Activated CD4-positive, alpha-beta T cell treated with anti-CD3 and anti-CD28 coated beads for 36 hours (primary cell): ENCODE results near the gene HDAC1. TPM values are rescaled to one million over a fixed set of nuclear protein-coding genes. Genes with fewer than 3 reads are reported as not detected.
A peak's percentile ranks its signal among the peaks of the same experiment; 100 is the strongest.

Source experiments
- ATAC-seq: fragments of 200-7000 bp; cut with Tn5 transposase; one replicate; pipeline ENCODE4 v1.10.0; 2021; ENCODE audit warnings: mild to moderate bottlenecking, moderate library complexity
- CTCF ChIA-PET: fragments of 350-600 bp; sonication (Branson Sonifier 250); formaldehyde crosslinking; loops from one replicate; lab custom pipeline; 2021; ENCODE audit warnings: antibody characterized with exemption; lab: Charles Lee
- POLR2A ChIA-PET: fragments of 350-600 bp; sonication (Branson Sonifier 250); formaldehyde crosslinking; loops from one replicate; lab custom pipeline; 2021; ENCODE audit warnings: antibody characterized with exemption, inconsistent platforms; lab: Charles Lee
- DNase-seq: peaks from one replicate; pipeline ENCODE4 v3.0.0-alpha.2; 2020
- H3K27ac Mint-ChIP-seq: one replicate; pipeline ENCODE4 v1.8.0; 2021; ENCODE audit warnings: mixed read lengths
- H3K27me3 Mint-ChIP-seq: one replicate; pipeline ENCODE4 v1.8.0; 2021; ENCODE audit warnings: mixed read lengths
- H3K36me3 Mint-ChIP-seq: one replicate; pipeline ENCODE4 v1.8.0; 2021; ENCODE audit warnings: low read depth, mixed read lengths
- H3K4me1 Mint-ChIP-seq: one replicate; pipeline ENCODE4 v1.8.0; 2021; ENCODE audit warnings: mixed read lengths
- H3K4me3 Mint-ChIP-seq: one replicate; pipeline ENCODE4 v1.8.0; 2021; ENCODE audit warnings: mild to moderate bottlenecking, moderate library complexity, mixed read lengths
- H3K9me3 Mint-ChIP-seq: one replicate; pipeline ENCODE4 v1.8.0; 2021; ENCODE audit warnings: low read depth, mixed read lengths
- intact Hi-C, 2 experiments: fragments of 100-400 bp; cut with DNase I in 1 of 2; cut with micrococcal nuclease in 1 of 2; formaldehyde crosslinking; loops; one replicate each; pipeline versions ENCODE4 v1.14.2 to v1.15.1; 2022 to 2024; cut with DNase I, micrococcal nuclease
- total RNA-seq, 2 experiments: library from RNA; stranded (reverse); gene quantifications; one replicate each; pipeline ENCODE4 v1.2.3, GENCODE V29; 2021

HDAC1 gene
- total RNA-seq, 2 experiments from 2014 or later = 132 to 146 TPM

GRCh38 chr1:32327204-32327603, 35.3 kb downstream of the HDAC1 start:
- ChIA-PET CTCF (no interaction called here), POLR2A (no interaction called here)

DNA sequence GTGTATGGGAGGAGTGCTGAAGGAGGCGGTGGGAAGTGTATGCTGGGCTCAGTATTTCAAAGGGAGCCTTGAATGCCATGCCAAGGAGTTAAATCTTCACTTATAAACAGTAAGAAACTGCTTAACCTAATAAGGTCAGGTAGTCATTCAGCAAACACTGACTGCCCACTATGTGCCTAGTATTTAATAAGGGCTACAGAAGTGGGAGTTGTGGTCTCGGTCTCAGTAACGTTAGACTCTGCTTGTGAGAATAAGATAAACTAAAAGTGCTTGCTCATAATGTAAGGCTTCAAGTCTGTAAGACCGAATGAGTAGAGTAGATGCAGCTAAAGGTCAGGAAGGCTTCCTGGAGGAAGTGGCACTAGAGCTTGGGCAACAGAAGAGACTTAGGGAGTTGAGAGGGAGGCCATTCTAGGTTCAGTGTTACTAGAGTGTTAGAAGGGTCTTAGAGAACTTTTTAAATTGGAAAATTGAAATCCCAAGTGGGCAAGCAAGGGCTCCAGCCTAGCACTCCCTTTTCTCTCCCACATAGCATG, 38.1 kb downstream of the HDAC1 start:
- Mint-ChIP-seq H3K4me3 (no peak overlapping the region), H3K27ac (peak overlapping the region; percentile 70), H3K4me1 (peaks cover 25% of the 10 kb centered on the region), H3K27me3 (no peaks in the 10 kb centered on the region), H3K9me3 (no peaks in the 10 kb centered on the region), H3K36me3 (peaks cover 52% of the 10 kb centered on the region)
- ATAC-seq (no peak), DNase-seq (no peak)
- intact Hi-C loops = loop anchor here in 1 of 2 experiments (5.0 kb wide), 1 partner anchor 38 kb away; the partner anchor contains the start of gene HDAC1
- POLR2A ChIA-PET = no interaction called here
- CTCF ChIA-PET = interaction anchor here (1.0 kb wide), 1 partner anchor 82 kb away, joined by 3 read pairs; no protein-coding TSS in a partner anchor

More at GRCh38 chr1:32327204-32327603, 35.3 kb downstream of the HDAC1 start:
- Mint-ChIP-seq H3K4me3 (no peak overlapping the region), H3K27me3 (no peaks in the 10 kb centered on the region), H3K27ac (no peak overlapping the region), H3K9me3 (no peaks in the 10 kb centered on the region), H3K4me1 (peaks cover 25% of the 10 kb centered on the region), H3K36me3 (peaks cover 54% of the 10 kb centered on the region)
- DNase-seq (no peak), ATAC-seq (no peak)
- intact Hi-C loops = no loop called here

GRCh38 chr1:32330558-32331151, 38.8 kb downstream of the HDAC1 start:
- no peak overlapping the region for H3K27ac Mint-ChIP-seq
- peaks cover 25% of the 10 kb centered on the region for H3K4me1 Mint-ChIP-seq
- ChIA-PET POLR2A (interaction anchor here (1.0 kb wide), 1 partner anchor 19 kb away, joined by 3 read pairs; no protein-coding TSS in a partner anchor), CTCF (interaction anchor here (1.0 to 1.4 kb wide), 2 partner anchors 82 to 115 kb away, joined by 3 to 7 read pairs; no protein-coding TSS in a partner anchor)
- H3K4me3 Mint-ChIP-seq = no peak overlapping the region
- H3K9me3 Mint-ChIP-seq = no peaks in the 10 kb centered on the region
- DNase-seq (no peak), ATAC-seq (no peak)
- H3K36me3 Mint-ChIP-seq = peaks cover 46% of the 10 kb centered on the region
- H3K27me3 Mint-ChIP-seq = no peaks in the 10 kb centered on the region
- intact Hi-C loops = loop anchor here in 1 of 2 experiments (5.0 kb wide), 1 partner anchor 38 kb away; the partner anchor contains the start of gene HDAC1

GRCh38 chr1:32331549-32331948, 39.7 kb downstream of the HDAC1 start:
- no peaks in the 10 kb centered on the region for H3K27me3 Mint-ChIP-seq
- ATAC-seq (no peak), DNase-seq (no peak)
- ChIA-PET POLR2A (interaction anchor here (0.6 to 1.0 kb wide), 2 partner anchors 20 to 27 kb away, joined by 3 to 4 read pairs; no protein-coding TSS in a partner anchor), CTCF (interaction anchor here (0.5 to 1.4 kb wide), 4 partner anchors 10 to 116 kb away, joined by 3 to 7 read pairs (median 4); no protein-coding TSS in a partner anchor)
- no peak overlapping the region for H3K4me3 Mint-ChIP-seq
- H3K27ac Mint-ChIP-seq = no peak overlapping the region
- H3K9me3 Mint-ChIP-seq = no peaks in the 10 kb centered on the region
- H3K36me3 Mint-ChIP-seq = peaks cover 44% of the 10 kb centered on the region
- H3K4me1 Mint-ChIP-seq = peaks cover 25% of the 10 kb centered on the region
- intact Hi-C loops = loop anchor here in 1 of 2 experiments (5.0 kb wide), 1 partner anchor 39 kb away; the partner anchor contains the start of gene HDAC1

DNA sequence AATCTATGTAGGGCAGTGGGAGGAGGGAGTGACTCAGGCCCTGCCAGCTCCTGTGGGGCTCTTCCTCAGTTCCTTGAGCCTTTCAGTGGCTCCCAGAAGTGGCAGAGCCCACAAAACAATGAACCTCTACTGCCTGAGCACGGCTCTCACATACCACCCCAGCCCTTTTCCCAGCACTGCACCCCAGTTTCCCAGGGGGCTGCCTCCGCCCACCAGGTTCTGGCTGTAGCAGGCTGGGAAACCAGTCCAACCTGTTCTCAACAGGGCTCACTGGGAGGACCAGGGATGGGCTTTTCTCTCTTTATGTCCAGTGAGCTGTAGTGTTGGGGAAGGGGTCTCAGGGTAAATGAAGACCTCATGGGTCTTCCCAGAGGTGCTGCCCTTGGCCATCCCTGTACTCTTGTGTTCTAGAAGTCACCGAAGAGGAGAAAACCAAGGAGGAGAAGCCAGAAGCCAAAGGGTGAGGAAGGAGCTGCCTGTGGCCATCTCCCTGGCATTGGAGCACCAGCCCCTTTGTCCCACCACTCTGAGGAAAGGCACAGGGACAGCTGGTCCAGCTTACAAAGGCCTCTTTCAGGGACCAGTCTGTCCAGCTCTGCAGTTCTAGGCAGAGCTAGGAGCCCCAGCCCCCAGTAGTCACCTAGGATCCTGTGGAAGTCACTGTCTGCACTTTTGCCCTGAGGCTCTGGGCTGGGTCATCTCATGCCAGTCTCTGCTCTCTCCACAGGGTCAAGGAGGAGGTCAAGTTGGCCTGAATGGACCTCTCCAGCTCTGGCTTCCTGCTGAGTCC, 40.6 kb downstream of the HDAC1 start:
- ATAC-seq = no peak
- no peak for DNase-seq
- Mint-ChIP-seq H3K27me3 (no peaks in the 10 kb centered on the region), H3K36me3 (peaks cover 41% of the 10 kb centered on the region), H3K27ac (no peak overlapping the region), H3K9me3 (no peaks in the 10 kb centered on the region), H3K4me1 (peaks cover 34% of the 10 kb centered on the region), H3K4me3 (no peak overlapping the region)
- ChIA-PET POLR2A (interaction anchor here (0.6 to 1.3 kb wide), 3 partner anchors 8 to 29 kb away, joined by 3 to 7 read pairs (median 4); no protein-coding TSS in a partner anchor), CTCF (interaction anchor here (0.6 to 1.9 kb wide), 4 partner anchors 11 to 117 kb away, joined by 3 to 7 read pairs (median 6); no protein-coding TSS in a partner anchor)
- intact Hi-C loops = loop anchor here in 1 of 2 experiments (5.0 kb wide), 1 partner anchor 40 kb away; the partner anchor contains the start of gene HDAC1

GRCh38 chr1:32333251-32333963, 41.5 kb downstream of the HDAC1 start:
- ChIA-PET POLR2A (interaction anchor here (0.6 to 1.3 kb wide), 4 partner anchors 9 to 63 kb away, joined by 3 to 7 read pairs (median 4); no protein-coding TSS in a partner anchor), CTCF (interaction anchor here (0.5 to 1.9 kb wide), 4 partner anchors 12 to 444 kb away, joined by 3 to 6 read pairs (median 4); no protein-coding TSS in a partner anchor)
- no peak for DNase-seq
- no peaks in the 10 kb centered on the region for H3K9me3 Mint-ChIP-seq
- no peak overlapping the region for H3K4me3 Mint-ChIP-seq
- H3K27me3 Mint-ChIP-seq = no peaks in the 10 kb centered on the region
- peaks cover 40% of the 10 kb centered on the region for H3K4me1 Mint-ChIP-seq
- H3K36me3 Mint-ChIP-seq = peaks cover 33% of the 10 kb centered on the region
- intact Hi-C loops = loop anchor here in 1 of 2 experiments (5.0 kb wide), 1 partner anchor 41 kb away; the partner anchor contains the start of gene HDAC1
- ATAC-seq = no peak
- peak overlapping the region; percentile 5 for H3K27ac Mint-ChIP-seq

DNA sequence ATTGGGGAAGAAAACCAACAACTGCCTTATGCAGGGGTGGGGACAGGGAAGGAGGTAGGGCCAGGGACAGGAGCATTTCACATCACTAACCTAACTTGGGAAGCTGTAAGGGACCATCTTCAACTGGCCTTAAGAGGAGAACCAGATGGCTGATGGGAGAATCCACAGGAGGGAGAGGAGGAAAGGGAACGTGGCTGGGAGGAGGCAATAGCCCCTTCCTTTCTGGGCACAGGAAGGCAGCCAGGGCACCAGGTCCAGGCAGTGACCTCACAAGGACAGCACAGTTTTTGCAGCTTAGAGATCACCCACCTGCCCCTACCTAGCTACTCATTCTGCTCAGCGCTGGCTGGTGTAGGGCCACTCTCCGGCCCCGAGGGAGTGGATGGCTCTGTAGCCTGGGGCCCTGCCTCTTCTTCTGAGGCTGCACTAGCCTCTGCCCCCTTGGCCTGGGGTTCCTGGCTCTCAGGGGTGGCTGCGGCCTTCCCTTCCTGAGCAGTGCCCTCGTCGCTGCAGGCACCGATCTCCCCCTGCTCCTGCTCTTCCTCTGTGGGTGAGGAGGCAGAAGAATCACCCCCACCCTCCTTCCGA, 42.5 kb downstream of the HDAC1 start:
- ChIA-PET POLR2A (interaction anchor here (0.7 kb wide), 1 partner anchor 62 kb away, joined by 3 read pairs; no protein-coding TSS in a partner anchor), CTCF (interaction anchor here (0.5 to 1.9 kb wide), 4 partner anchors 13 to 443 kb away, joined by 3 to 6 read pairs (median 4); no protein-coding TSS in a partner anchor)
- intact Hi-C loops = loop anchor here in 1 of 2 experiments (5.0 kb wide), 1 partner anchor 42 kb away; the partner anchor contains the start of gene HDAC1
- Mint-ChIP-seq H3K9me3 (no peaks in the 10 kb centered on the region), H3K4me3 (peak overlapping the region; percentile 77), H3K27me3 (no peaks in the 10 kb centered on the region), H3K27ac (peak overlapping the region; percentile 24), H3K36me3 (peaks cover 29% of the 10 kb centered on the region), H3K4me1 (peaks cover 49% of the 10 kb centered on the region)
- DNase-seq (no peak), ATAC-seq (no peak)

- POLR2A ChIA-PET = interaction anchor here (0.6 to 1.5 kb wide), 6 partner anchors 35 to 134 kb away, joined by 3 to 15 read pairs (median 6); partner anchors contain the start of genes BSDC1, CCDC28B and HDAC1
- intact Hi-C loops = loop anchor here (1.0 to 5.0 kb wide), 5 partner anchors 16 to 113 kb away; partner anchors contain the start of genes HDAC1 (in 2 of the 2), EIF3I (in 1 of the 2) and TMEM234 (in 1 of the 2)
These were observed 43.1 kb downstream of the HDAC1 start for GRCh38 chr1:32334864-32335534.

GRCh38 chr1:32335535-32335789, 43.6 kb downstream of the HDAC1 start:
- no peaks in the 10 kb centered on the region for H3K27me3 Mint-ChIP-seq
- peaks cover 25% of the 10 kb centered on the region for H3K36me3 Mint-ChIP-seq
- ATAC-seq (peak; percentile 7), DNase-seq (no peak)
- H3K4me3 Mint-ChIP-seq = peak overlapping the region; percentile 77
- no peaks in the 10 kb centered on the region for H3K9me3 Mint-ChIP-seq
- peaks cover 52% of the 10 kb centered on the region for H3K4me1 Mint-ChIP-seq
- ChIA-PET POLR2A (interaction anchor here (0.6 to 1.9 kb wide), 18 partner anchors 9 to 528 kb away, joined by 3 to 15 read pairs (median 4); partner anchors contain the start of genes BSDC1, CCDC28B, HDAC1 and IQCC), CTCF (interaction anchor here (0.6 to 2.4 kb wide), 8 partner anchors 10 to 155 kb away, joined by 3 to 8 read pairs (median 6); no protein-coding TSS in a partner anchor)
- no peak overlapping the region for H3K27ac Mint-ChIP-seq
- intact Hi-C loops = loop anchor here (1.0 to 5.0 kb wide), 4 partner anchors 16 to 113 kb away; partner anchors contain the start of genes EIF3I (in 1 of the 2), HDAC1 (in 1 of the 2) and TMEM234 (in 1 of the 2)

More at GRCh38 chr1:32334864-32335534, 43.1 kb downstream of the HDAC1 start:
- no peaks in the 10 kb centered on the region for H3K27me3 Mint-ChIP-seq
- H3K4me1 Mint-ChIP-seq = peaks cover 52% of the 10 kb centered on the region
- ATAC-seq (peak; percentile 34), DNase-seq (peak; percentile 76)
- H3K4me3 Mint-ChIP-seq = peak overlapping the region; percentile 77
- CTCF ChIA-PET = interaction anchor here (0.7 to 1.7 kb wide), 3 partner anchors 77 to 118 kb away, joined by 3 to 7 read pairs (median 4); no protein-coding TSS in a partner anchor
- H3K9me3 Mint-ChIP-seq = no peaks in the 10 kb centered on the region
- peaks cover 25% of the 10 kb centered on the region for H3K36me3 Mint-ChIP-seq
- H3K27ac Mint-ChIP-seq = peak overlapping the region; percentile 76
